ENCODE results near the gene DNAL1. TPM values are rescaled to one million over a fixed set of nuclear protein-coding genes. Genes with fewer than 3 reads are reported as not detected.

DNAL1 gene
- total and polyA plus RNA-seq, 10 of the 15 experiments (the other 5 are each of a cell fraction or from before 2014, with no cell fraction given) = 2.4 to 18.2 (median 7.4) TPM

- TF ChIP-seq, protein P1, sequence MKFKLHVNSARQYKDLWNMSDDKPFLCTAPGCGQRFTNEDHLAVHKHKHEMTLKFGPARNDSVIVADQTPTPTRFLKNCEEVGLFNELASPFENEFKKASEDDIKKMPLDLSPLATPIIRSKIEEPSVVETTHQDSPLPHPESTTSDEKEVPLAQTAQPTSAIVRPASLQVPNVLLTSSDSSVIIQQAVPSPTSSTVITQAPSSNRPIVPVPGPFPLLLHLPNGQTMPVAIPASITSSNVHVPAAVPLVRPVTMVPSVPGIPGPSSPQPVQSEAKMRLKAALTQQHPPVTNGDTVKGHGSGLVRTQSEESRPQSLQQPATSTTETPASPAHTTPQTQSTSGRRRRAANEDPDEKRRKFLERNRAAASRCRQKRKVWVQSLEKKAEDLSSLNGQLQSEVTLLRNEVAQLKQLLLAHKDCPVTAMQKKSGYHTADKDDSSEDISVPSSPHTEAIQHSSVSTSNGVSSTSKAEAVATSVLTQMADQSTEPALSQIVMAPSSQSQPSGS (IDR thresholded peaks at IDR 0.05; ENCODE audit: low read length) = no peak
- TF ChIP-seq SMARCA5 (IDR thresholded peaks at IDR 0.05) = no peak; the same call in 1 of the 2 replicates
- peak; percentile 52; the same call in 1 of the 2 replicates for TF ChIP-seq HCFC1 (IDR thresholded peaks at IDR 0.05; ENCODE audit: low read length)
- no peak for TF ChIP-seq CUX1 (IDR thresholded peaks at IDR 0.05; ENCODE audit: insufficient replicate concordance, low read depth, low read length)
- no peak for TF ChIP-seq ZBTB33 (IDR thresholded peaks at IDR 0.05)
- peak; percentile 83; the same call in 1 of the 2 replicates for TF ChIP-seq HDGF (IDR thresholded peaks at IDR 0.05)
- TF ChIP-seq, protein P2, sequence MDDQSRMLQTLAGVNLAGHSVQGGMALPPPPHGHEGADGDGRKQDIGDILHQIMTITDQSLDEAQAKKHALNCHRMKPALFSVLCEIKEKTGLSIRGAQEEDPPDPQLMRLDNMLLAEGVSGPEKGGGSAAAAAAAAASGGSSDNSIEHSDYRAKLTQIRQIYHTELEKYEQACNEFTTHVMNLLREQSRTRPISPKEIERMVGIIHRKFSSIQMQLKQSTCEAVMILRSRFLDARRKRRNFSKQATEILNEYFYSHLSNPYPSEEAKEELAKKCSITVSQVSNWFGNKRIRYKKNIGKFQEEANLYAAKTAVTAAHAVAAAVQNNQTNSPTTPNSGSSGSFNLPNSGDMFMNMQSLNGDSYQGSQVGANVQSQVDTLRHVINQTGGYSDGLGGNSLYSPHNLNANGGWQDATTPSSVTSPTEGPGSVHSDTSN (IDR thresholded peaks at IDR 0.05; ENCODE audit: insufficient replicate concordance, low read depth, low read length) = no peak
- peak; percentile 48; the same call in 1 of the 2 replicates for TF ChIP-seq MAX (IDR thresholded peaks at IDR 0.05; ENCODE audit: low read depth, low read length)
- TF ChIP-seq, protein P3, sequence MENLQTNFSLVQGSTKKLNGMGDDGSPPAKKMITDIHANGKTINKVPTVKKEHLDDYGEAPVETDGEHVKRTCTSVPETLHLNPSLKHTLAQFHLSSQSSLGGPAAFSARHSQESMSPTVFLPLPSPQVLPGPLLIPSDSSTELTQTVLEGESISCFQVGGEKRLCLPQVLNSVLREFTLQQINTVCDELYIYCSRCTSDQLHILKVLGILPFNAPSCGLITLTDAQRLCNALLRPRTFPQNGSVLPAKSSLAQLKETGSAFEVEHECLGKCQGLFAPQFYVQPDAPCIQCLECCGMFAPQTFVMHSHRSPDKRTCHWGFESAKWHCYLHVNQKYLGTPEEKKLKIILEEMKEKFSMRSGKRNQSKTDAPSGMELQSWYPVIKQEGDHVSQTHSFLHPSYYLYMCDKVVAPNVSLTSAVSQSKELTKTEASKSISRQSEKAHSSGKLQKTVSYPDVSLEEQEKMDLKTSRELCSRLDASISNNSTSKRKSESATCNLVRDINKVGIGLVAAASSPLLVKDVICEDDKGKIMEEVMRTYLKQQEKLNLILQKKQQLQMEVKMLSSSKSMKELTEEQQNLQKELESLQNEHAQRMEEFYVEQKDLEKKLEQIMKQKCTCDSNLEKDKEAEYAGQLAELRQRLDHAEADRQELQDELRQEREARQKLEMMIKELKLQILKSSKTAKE (IDR thresholded peaks at IDR 0.05; ENCODE audit: low read depth, poor library complexity, severe bottlenecking) = no peak
- no peak for TF ChIP-seq TCF12 (IDR thresholded peaks at IDR 0.05; ENCODE audit: low read depth, low read length)
- 0 out of 2 replicates have a peak, but pooled peaks have one; percentile 14 for TF ChIP-seq MTA2 (IDR thresholded peaks at IDR 0.05; ENCODE audit: low read depth)
- peak; percentile 93 for TF ChIP-seq MXI1 (IDR thresholded peaks at IDR 0.05; ENCODE audit: low read depth, low read length)
- no peak for TF ChIP-seq MYC (IDR thresholded peaks at IDR 0.05; ENCODE audit: insufficient read depth, insufficient read length, insufficient replicate concordance, low read length, severe bottlenecking)
- no peak for TF ChIP-seq ZNF274 (IDR thresholded peaks at IDR 0.05; ENCODE audit: insufficient read depth, insufficient read length)
These were observed at the start of gene DNAL1 (continued) for GRCh38 chr14:73644531-73645247.

Data from GM12878 (cell line).